OCI-LY7 (cell line): ENCODE data around the gene ZSWIM2.

Source experiments
- CTCF ChIP-seq: fragments of 200-600 bp; sonication (generic); conservative IDR thresholded peaks from 2 replicates; pipeline ENCODE4 v1.5.1; 2014; ENCODE audit warnings: mild to moderate bottlenecking, antibody characterized with exemption, low read length, moderate library complexity, mixed read lengths
- EZH2phosphoT487 ChIP-seq: fragments of 200-600 bp; sonication (generic); IDR thresholded peaks from 2 replicates; pipeline ENCODE4 v1.6.1; 2018; ENCODE audit warnings: low read depth, borderline replicate concordance, mild to moderate bottlenecking, mixed run types, antibody characterized with exemption, low read length, moderate library complexity, mixed read lengths

- TF ChIP-seq CTCF (no peak), EZH2phosphoT487 (no peak)
Observed at GRCh38 chr2:186852508-186852907, 3.5 kb upstream of the ZSWIM2 start.
